ENCODE results near the gene NKD1. TPM values are rescaled to one million over a fixed set of nuclear protein-coding genes. Genes with fewer than 3 reads are reported as not detected.

The NKD1 gene
- total RNA-seq, 1 donor from 2014 or later, result 31.3 TPM

DNA sequence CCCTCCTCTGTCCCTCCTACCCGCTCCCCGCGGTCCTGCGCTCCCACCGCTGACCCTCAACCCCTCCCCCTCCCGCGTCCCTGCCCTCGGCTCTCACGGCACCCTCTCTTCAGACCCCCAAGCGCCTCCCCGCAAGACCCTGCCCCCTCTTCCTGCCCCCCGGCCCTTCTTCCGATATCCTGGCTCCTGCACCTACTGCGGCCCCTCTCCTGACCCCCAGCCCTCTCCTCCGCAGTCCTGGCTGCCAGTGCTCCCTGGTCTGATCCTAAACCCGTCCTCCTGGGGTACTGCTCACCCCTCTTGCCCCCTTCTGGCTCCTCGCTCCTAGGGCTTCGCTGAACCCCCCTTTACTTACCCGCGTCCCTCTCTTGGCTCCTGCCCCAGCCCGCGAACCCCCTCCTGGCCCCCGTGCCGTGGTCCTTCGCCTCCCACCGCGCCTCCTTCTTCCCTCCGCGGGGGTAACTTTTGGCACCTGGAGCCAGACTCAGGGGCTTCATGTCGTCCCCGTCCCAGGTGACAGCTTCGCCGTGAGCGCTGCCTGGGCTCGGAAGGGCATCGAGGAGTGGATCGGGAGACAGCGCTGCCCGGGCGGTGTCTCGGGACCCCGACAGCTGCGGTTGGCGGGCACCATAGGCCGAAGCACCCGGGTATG is 839 bp downstream of the NKD1 start:
- Mint-ChIP-seq H3K4me1 (ENCODE audit: low read depth, unreplicated experiment) (peaks cover 8% of the 10 kb centered on the region), H3K4me3 (ENCODE audit: unreplicated experiment) (peak overlapping the region; percentile 78)
- DNase-seq, result peak; percentile 36

DNA sequence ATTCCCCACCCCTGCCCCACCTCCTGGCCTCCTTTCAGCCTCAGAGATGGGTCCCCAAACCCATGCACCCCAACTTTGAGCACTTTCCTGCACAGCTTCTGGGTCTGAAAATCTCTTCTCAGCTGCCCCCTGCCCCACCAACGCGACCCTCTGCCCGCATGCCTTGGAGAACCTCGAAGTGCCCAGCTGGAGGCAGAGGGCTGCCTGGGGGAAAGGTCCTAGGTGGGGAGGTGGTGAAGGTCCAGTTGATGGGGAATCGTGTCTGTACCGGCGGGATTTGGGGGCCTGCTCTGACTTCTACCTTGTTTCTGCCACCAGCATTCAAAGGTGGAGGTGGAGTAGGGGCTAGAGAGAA is 1.3 kb downstream of the NKD1 start:
- H3K4me1 Mint-ChIP-seq (ENCODE audit: low read depth, unreplicated experiment), result peaks cover 8% of the 10 kb centered on the region
- H3K4me3 Mint-ChIP-seq (ENCODE audit: unreplicated experiment), result peak overlapping the region; percentile 68
- no peak overlapping the region for H3K27ac Mint-ChIP-seq (ENCODE audit: unreplicated experiment)
- TF ChIP-seq, protein P1, sequence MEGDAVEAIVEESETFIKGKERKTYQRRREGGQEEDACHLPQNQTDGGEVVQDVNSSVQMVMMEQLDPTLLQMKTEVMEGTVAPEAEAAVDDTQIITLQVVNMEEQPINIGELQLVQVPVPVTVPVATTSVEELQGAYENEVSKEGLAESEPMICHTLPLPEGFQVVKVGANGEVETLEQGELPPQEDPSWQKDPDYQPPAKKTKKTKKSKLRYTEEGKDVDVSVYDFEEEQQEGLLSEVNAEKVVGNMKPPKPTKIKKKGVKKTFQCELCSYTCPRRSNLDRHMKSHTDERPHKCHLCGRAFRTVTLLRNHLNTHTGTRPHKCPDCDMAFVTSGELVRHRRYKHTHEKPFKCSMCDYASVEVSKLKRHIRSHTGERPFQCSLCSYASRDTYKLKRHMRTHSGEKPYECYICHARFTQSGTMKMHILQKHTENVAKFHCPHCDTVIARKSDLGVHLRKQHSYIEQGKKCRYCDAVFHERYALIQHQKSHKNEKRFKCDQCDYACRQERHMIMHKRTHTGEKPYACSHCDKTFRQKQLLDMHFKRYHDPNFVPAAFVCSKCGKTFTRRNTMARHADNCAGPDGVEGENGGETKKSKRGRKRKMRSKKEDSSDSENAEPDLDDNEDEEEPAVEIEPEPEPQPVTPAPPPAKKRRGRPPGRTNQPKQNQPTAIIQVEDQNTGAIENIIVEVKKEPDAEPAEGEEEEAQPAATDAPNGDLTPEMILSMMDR (IDR thresholded peaks at IDR 0.05; ENCODE audit: partially characterized antibody, unreplicated experiment), result no peak
- no peak for DNase-seq
- H3K27me3 Mint-ChIP-seq (ENCODE audit: unreplicated experiment), result peaks cover 6% of the 10 kb centered on the region
- H3K9me3 Mint-ChIP-seq (ENCODE audit: unreplicated experiment), result peaks cover 5% of the 10 kb centered on the region
- peaks cover 15% of the 10 kb centered on the region for H3K36me3 Mint-ChIP-seq (ENCODE audit: unreplicated experiment)

More for the DNA sequence above, 839 bp downstream of the NKD1 start:
- no peak overlapping the region for H3K27ac Mint-ChIP-seq (ENCODE audit: unreplicated experiment)
- peaks cover 3% of the 10 kb centered on the region for H3K9me3 Mint-ChIP-seq (ENCODE audit: unreplicated experiment)
- H3K36me3 Mint-ChIP-seq (ENCODE audit: unreplicated experiment), result peaks cover 12% of the 10 kb centered on the region
- H3K27me3 Mint-ChIP-seq (ENCODE audit: unreplicated experiment), result peaks cover 6% of the 10 kb centered on the region
- TF ChIP-seq, protein P1 (IDR thresholded peaks at IDR 0.05; ENCODE audit: partially characterized antibody, unreplicated experiment), result no peak

DNA sequence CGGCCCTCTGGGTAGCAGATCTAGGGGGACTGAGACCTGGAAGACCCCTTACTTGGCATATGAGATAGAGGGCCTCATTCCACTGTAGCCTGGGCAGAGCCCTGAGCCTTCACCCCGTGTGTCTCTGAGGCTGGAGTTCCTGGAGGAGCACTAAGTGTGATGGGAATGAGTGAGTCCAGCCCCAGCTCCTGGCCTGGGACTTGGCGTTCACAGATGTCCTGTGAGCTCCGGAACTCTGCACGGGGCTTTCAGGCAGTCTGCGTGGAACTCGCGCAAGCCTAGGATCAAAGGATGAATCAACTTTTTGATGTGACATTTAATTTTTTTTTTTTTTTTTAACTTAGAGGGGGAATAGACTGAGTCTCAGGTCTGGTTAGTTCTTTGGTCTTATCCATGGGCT is 1.8 kb downstream of the NKD1 start:
- TF ChIP-seq, protein P1 (IDR thresholded peaks at IDR 0.05; ENCODE audit: partially characterized antibody, unreplicated experiment), result no peak
- Mint-ChIP-seq H3K27me3 (ENCODE audit: unreplicated experiment) (peaks cover 6% of the 10 kb centered on the region), H3K4me3 (ENCODE audit: unreplicated experiment) (peak overlapping the region; percentile 68), H3K36me3 (ENCODE audit: unreplicated experiment) (peaks cover 15% of the 10 kb centered on the region), H3K4me1 (ENCODE audit: low read depth, unreplicated experiment) (peaks cover 8% of the 10 kb centered on the region), H3K9me3 (ENCODE audit: unreplicated experiment) (peaks cover 5% of the 10 kb centered on the region), H3K27ac (ENCODE audit: unreplicated experiment) (no peak overlapping the region)
- DNase-seq, result no peak

DNA sequence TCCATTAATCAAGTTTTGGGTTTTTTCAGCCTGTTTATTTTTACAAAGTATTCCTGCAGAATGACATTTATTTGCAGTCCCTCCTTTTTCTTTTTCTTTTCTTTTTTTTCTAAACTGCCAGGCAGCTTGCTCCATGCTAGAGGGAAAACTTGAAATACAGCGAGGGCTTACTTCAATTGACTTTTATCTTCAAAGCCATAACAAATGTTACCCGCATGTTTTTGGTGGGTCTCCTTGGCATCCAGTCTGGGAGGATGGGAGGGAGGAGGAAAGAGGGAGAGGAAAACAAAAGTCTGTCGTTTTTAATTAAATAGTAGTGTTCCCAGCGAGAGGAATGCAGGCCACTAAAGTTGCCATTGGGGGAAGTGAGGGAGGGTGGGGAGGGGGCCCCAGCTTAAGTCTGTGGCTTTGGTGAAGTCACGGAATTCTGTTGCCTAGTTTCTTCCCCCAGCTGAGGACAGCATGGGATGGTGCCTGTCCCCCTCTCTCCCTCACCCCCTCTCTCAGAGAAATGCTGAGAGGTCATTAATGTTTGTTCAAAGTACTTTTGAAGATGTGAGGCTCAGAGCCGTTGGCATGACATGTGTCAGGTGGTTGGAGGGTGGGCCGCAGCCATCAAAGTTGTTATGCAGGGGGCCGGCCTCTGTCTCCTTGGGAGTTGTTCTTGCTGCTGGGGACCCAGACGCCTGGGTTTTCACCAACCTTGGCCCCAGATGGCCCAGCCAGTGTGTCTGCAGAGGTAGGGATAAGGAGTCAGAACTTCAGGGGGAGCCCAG is 2.9 kb downstream of the NKD1 start:
- peaks cover 15% of the 10 kb centered on the region for H3K36me3 Mint-ChIP-seq (ENCODE audit: unreplicated experiment)
- no peak overlapping the region for H3K4me3 Mint-ChIP-seq (ENCODE audit: unreplicated experiment)
- H3K9me3 Mint-ChIP-seq (ENCODE audit: unreplicated experiment), result peaks cover 5% of the 10 kb centered on the region
- peaks cover 6% of the 10 kb centered on the region for H3K27me3 Mint-ChIP-seq (ENCODE audit: unreplicated experiment)
- TF ChIP-seq, protein P1 (IDR thresholded peaks at IDR 0.05; ENCODE audit: partially characterized antibody, unreplicated experiment), result no peak
- H3K27ac Mint-ChIP-seq (ENCODE audit: unreplicated experiment), result no peak overlapping the region
- no peak for DNase-seq
- H3K4me1 Mint-ChIP-seq (ENCODE audit: low read depth, unreplicated experiment), result peaks cover 8% of the 10 kb centered on the region
